RWPE1 (cell line): Measurements from ENCODE around the gene FAM89B.

Source experiments
- CTCF ChIA-PET: fragments of 350-600 bp; sonication (Branson Sonifier 250); formaldehyde crosslinking; extraction: SDS; loops from one replicate; lab custom pipeline; 2021; lab: Yijun Ruan, JAX
- POLR2A ChIA-PET: fragments of 400-600 bp; formaldehyde crosslinking; extraction: SDS; loops from one replicate; lab custom pipeline; 2020; ENCODE audit warnings: antibody characterized with exemption; ENCODE audit not compliant: low non-redundant PET; lab: Yijun Ruan, JAX
- DNase-seq: peaks from one replicate; pipeline ENCODE4 v3.0.0; 2012; ENCODE audit warnings: low spot score
- H3K27ac ChIP-seq: fragments of 450-650 bp; 2 replicates; pipeline ENCODE4 v1.5.1; 2017
- CTCF ChIP-seq: fragments of 450-650 bp; conservative IDR thresholded peaks from 2 replicates; pipeline ENCODE4 v1.5.1; 2017; ENCODE audit warnings: low read depth, mild to moderate bottlenecking

FAM89B gene

GRCh38 chr11:65546217-65546958, 25.9 kb upstream of the FAM89B start:
- ChIA-PET POLR2A (interaction anchor here (0.6 kb wide), 2 partner anchors 117 to 123 kb away, joined by 3 to 4 read pairs; no protein-coding TSS in a partner anchor), CTCF (interaction anchor here (1.0 kb wide), 1 partner anchor 27 kb away, joined by 3 read pairs; no protein-coding TSS in a partner anchor)
- H3K27ac ChIP-seq: peak overlapping the region; percentile 45
- TF ChIP-seq CTCF: no peak
- peak; percentile 92 for DNase-seq

GRCh38 chr11:65547446-65548125, 24.8 kb upstream of the FAM89B start:
- ChIA-PET POLR2A (interaction anchor here (0.6 kb wide), 1 partner anchor 43 kb away, joined by 3 read pairs; no protein-coding TSS in a partner anchor), CTCF (interaction anchor here (0.5 to 1.0 kb wide), 2 partner anchors 19 to 159 kb away, joined by 3 to 4 read pairs; no protein-coding TSS in a partner anchor)
- no peak for TF ChIP-seq CTCF
- DNase-seq: no peak
- no peak overlapping the region for H3K27ac ChIP-seq

GRCh38 chr11:65548395-65548794, 23.9 kb upstream of the FAM89B start:
- no peak overlapping the region for H3K27ac ChIP-seq
- DNase-seq: no peak
- ChIA-PET POLR2A (no interaction called here), CTCF (interaction anchor here (0.6 to 1.4 kb wide), 4 partner anchors 11 to 1099 kb away, joined by 3 to 4 read pairs (median 3); no protein-coding TSS in a partner anchor)
- TF ChIP-seq CTCF: no peak

- TF ChIP-seq CTCF: no peak
- DNase-seq: no peak
- POLR2A ChIA-PET: no interaction called here
- CTCF ChIA-PET: interaction anchor here (0.6 to 1.4 kb wide), 3 partner anchors 10 to 23 kb away, joined by 3 to 4 read pairs (median 4); no protein-coding TSS in a partner anchor
- H3K27ac ChIP-seq: no peak overlapping the region
Measured at GRCh38 chr11:65549096-65549495, 23.2 kb upstream of the FAM89B start.

GRCh38 chr11:65551572-65552387, 20.6 kb upstream of the FAM89B start:
- POLR2A ChIA-PET: no interaction called here
- CTCF ChIA-PET: interaction anchor here (0.5 to 2.2 kb wide), 12 partner anchors 9 to 271 kb away, joined by 3 to 12 read pairs (median 3); no protein-coding TSS in a partner anchor
- DNase-seq: no peak
- TF ChIP-seq CTCF: peak; percentile 54; the same call in 1 of the 2 replicates
- no peak overlapping the region for H3K27ac ChIP-seq
